Ovary (tissue), 3 donors: Measurements from ENCODE around the gene CACNA2D1.

Source experiments
- CTCF ChIP-seq, 3 donors: fragments of 450-650 bp in 2 of 3; fragments of 200-600 bp in 1 of 3; IDR thresholded peaks; one replicate each; pipeline versions ENCODE4 v1.5.1 to v1.8.0; 2016 to 2022; ENCODE audit warnings: antibody characterized with exemption in 3 of 3, mild to moderate bottlenecking in 1 of 3
- EP300 ChIP-seq: sonication (generic); formaldehyde crosslinking; IDR thresholded peaks from one replicate; pipeline ENCODE4 v1.6.1; 2017; ENCODE audit warnings: antibody characterized with exemption
- POLR2A ChIP-seq: fragments of 450-650 bp; IDR thresholded peaks from one replicate; pipeline ENCODE4 v1.6.1; 2017; ENCODE audit warnings: antibody characterized with exemption, mild to moderate bottlenecking, moderate library complexity
- donor health status: DM: no; HTN: no; CAD: no.

GRCh38 chr7:81932936-81933335 is 510.6 kb downstream of the CACNA2D1 start:
- TF ChIP-seq CTCF (IDR thresholded peaks at IDR 0.05): no peak
- TF ChIP-seq POLR2A: no peak
- no peak for TF ChIP-seq EP300
